DMS79 (cell line): Measurements from ENCODE around the gene BRSK1.

Experiments used
- DNase-seq: peaks from one replicate; lab custom pipeline; 2025; lab: John Stamatoyannopoulos, UW

The BRSK1 gene

GRCh38 chr19:55353356-55353802 is 69.6 kb downstream of the BRSK1 start:
- DNase-seq, result no peak

DNA sequence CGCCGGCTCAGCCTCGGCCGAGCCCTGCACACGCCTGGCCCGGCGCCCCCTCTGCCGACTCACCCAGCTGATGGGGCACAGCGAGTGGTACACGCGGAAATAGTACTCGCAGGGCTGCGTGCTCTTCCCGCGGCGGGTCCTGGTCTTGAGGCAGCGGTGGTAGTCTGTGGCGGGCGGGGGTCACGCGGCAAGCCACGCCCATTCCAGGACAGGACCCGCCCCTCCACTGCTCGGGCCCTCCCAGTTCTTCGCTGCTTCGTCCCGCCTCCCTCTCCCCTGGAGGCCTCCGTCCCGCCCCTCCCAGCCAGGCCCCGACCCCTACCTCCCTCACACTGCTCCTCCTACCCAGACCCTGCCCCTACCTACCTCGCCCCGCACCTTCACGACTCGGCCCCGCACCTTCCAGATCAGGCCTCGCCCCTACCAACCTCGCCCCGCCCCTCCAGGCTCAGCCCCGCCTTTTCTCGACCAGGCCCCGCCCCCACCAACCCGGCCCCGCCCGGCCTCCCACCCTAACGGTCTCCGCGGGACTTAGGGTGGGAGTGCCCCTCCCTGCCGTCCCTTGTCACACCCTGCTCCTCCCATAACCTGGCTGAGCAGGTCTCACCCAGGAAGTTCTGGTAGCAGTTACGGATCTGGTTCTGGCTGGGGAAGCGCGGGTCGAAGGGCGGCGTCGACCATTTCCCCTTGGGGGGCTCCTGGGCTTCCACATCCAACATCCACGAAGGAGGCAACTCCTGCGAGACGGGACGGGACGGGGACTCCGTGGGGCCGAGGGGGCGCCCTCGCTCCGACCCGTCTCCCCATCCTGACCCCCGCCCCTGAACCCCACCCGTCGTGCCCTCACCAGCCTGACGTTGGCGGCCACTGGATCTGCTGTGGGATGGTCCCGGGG is 70.3 kb downstream of the BRSK1 start:
- DNase-seq, result no peak

GRCh38 chr19:55354698-55355212 is 71.0 kb downstream of the BRSK1 start, which contains the start of gene COX6B2:
Gene COX6B2, minus strand, starts transcription at chr19:55354719. Its CDS starts 198 bp downstream, at chr19:55354521.
- DNase-seq, result no peak

- DNase-seq, result no peak
Measured at GRCh38 chr19:55355213-55355821, 71.5 kb downstream of the BRSK1 start.

- DNase-seq, result no peak
Measured at GRCh38 chr19:55358493-55358892, 74.7 kb downstream of the BRSK1 start.

DNA sequence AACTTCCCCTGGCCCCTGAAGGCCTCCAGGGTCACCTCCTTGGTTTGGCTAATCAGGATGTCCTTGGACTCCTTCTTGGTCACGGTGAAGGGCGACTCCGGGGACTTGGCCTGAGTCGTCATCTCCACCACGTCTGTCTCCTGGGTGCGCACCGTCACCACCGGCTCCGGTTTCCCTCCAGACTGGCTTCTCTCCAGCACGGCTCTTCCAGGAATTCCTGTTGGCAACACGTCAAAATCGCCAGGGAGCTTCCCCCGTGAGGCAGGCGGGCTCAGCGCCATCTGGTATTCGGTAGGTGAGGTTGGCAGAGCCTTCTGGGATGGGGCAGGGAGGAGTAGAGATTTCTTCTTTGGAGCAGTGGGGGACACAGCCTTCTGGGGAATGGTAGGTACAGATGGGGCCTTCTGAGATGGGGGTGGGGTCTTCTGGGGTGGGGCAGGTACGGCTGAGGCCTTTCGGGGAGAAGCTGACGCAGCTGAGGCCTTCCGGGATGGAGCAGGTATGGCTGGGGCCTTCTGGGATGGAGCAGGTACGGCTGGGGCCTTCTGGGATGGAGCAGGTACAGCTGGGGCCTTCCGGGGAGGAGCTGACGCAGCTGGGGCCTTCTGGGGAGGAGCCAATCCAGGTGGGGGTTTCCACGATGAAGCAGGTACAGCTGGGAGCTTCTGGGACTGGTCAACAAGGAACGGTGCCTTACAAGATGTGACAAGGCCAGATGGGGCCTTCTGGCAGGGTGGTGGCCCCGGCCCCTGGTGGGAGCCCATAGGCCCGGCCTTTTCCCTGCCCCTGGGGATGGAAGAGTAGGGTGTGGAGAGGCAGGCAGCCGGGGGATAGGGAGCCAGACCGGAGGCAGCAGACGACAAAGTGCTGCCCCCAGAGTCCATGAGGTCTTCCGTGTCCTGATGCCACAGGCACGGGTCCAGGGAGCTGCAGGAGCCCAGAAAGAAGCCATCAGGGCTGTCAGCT is 75.4 kb downstream of the BRSK1 start:
- DNase-seq, result no peak

- no peak for DNase-seq
Measured at GRCh38 chr19:55360902-55361301, 77.1 kb downstream of the BRSK1 start.
